HepG2 (cell line): ENCODE measurements around the gene SLIT3. TPM values are rescaled to one million over a fixed set of nuclear protein-coding genes. Genes with fewer than 3 reads are reported as not detected.

ENCODE experiments used
- ATAC-seq: fragments of 200-7000 bp; cut with Tn5 transposase; 3 replicates; pipeline ENCODE4 v1.9.1; 2020; ENCODE audit warnings: mild to moderate bottlenecking, moderate library complexity
- BruUV-seq: library from RNA; stranded (reverse); fragments of 400-500 nt; replicated peaks from 2 replicates; lab custom pipeline; 2021; lab: Mats Ljungman, UMichigan
- CTCF ChIA-PET: fragments of 300-600 bp; formaldehyde crosslinking; extraction: SDS; loops from one replicate; lab custom pipeline; 2021; ENCODE audit warnings: low total read pairs, inconsistent platforms, low intra/inter-chr PET ratio; lab: Yijun Ruan, JAX
- POLR2A ChIA-PET: fragments of 350-600 bp; sonication (Branson Sonifier 250); formaldehyde crosslinking; loops from one replicate; lab custom pipeline; 2020; ENCODE audit warnings: antibody characterized with exemption, inconsistent platforms; lab: Yijun Ruan, JAX
- DNase-seq: peaks from one replicate; pipeline ENCODE4 v3.0.0-alpha.2; 2015; ENCODE audit warnings: low spot score
- FAIRE-seq: peaks from 3 replicates; lab custom pipeline; 2011; peaks lifted over from hg19 to GRCh38; lab: Jason Lieb, UNC
- H2AFZ ChIP-seq: one replicate; pipeline ENCODE4 v1.6.1; 2011; ENCODE audit warnings: low read length, inconsistent platforms
- H3K27ac ChIP-seq: fragments of 300-600 bp; 3 replicates; pipeline ENCODE4 v1.8.0; 2011; ENCODE audit warnings: mixed run types, mild to moderate bottlenecking, mixed read lengths, low read length, inconsistent platforms; ENCODE audit not compliant: insufficient read depth; ENCODE audit errors: extremely low read length
- H3K27me3 ChIP-seq, 2 experiments: fragments of 200-600 bp in 1 of 2; 2 replicates in 1 of 2; 3 replicates in 1 of 2; pipeline versions ENCODE4 v1.6.0 to v1.8.0; 2011; ENCODE audit warnings: low read length in 2 of 2, mild to moderate bottlenecking in 2 of 2, moderate library complexity in 2 of 2, inconsistent platforms in 1 of 2; ENCODE audit not compliant: insufficient read depth in 2 of 2, control insufficient read depth in 1 of 2
- H3K36me3 ChIP-seq, 2 experiments: fragments of 200-600 bp in 1 of 2; replicated peaks in 1 of 2; 2 replicates in 1 of 2; 3 replicates in 1 of 2; pipeline versions ENCODE4 v1.5.1 to v1.8.0; 2011; ENCODE audit warnings: low read length in 2 of 2, inconsistent platforms in 1 of 2; ENCODE audit not compliant: insufficient read depth in 2 of 2, control insufficient read depth in 1 of 2
- H3K4me1 ChIP-seq: 2 replicates; pipeline ENCODE4 v1.5.1; 2012; ENCODE audit warnings: low read length, inconsistent platforms; ENCODE audit not compliant: insufficient read depth
- H3K4me2 ChIP-seq: 2 replicates; pipeline ENCODE4 v1.6.0; 2011; ENCODE audit warnings: low read depth, low read length, inconsistent platforms
- H3K4me3 ChIP-seq, 3 experiments: fragments of 200-600 bp in 1 of 3; sonication (generic), shearing (Covaris generic) in 1 of 3; replicated peaks in 1 of 3; 2 replicates each; pipeline ENCODE4 v1.5.1; 2011 to 2016; ENCODE audit warnings: low read length in 3 of 3, inconsistent platforms in 2 of 3, low read depth in 2 of 3, mild to moderate bottlenecking in 2 of 3, control low read depth in 1 of 3, mixed read lengths in 1 of 3; ENCODE audit not compliant: insufficient read depth in 1 of 3
- H3K79me2 ChIP-seq: one replicate; pipeline ENCODE4 v1.6.1; 2011; ENCODE audit warnings: low read length, inconsistent platforms; ENCODE audit not compliant: insufficient read depth
- H3K9ac ChIP-seq: 2 replicates; pipeline ENCODE4 v1.6.0; 2011; ENCODE audit warnings: mild to moderate bottlenecking, low read depth, low read length, inconsistent platforms; ENCODE audit not compliant: insufficient read depth
- H3K9me3 ChIP-seq: 2 replicates; pipeline ENCODE4 v1.5.1; 2012; ENCODE audit warnings: mild to moderate bottlenecking, low read length
- H4K20me1 ChIP-seq: 2 replicates; pipeline ENCODE4 v1.6.0; 2011; ENCODE audit warnings: inconsistent platforms, mild to moderate bottlenecking, low read length, moderate library complexity; ENCODE audit not compliant: insufficient read depth
- ARNT2 ChIP-seq: sonication (generic); formaldehyde crosslinking; IDR thresholded peaks from 2 replicates; pipeline ENCODE4 v1.8.0; 2022; ENCODE audit warnings: mild to moderate bottlenecking, low read depth, missing genetic modification reagents, moderate library complexity
- DPF2 ChIP-seq: sonication (generic); formaldehyde crosslinking; IDR thresholded peaks from 2 replicates; pipeline ENCODE4 v1.4.0; 2020; ENCODE audit warnings: mild to moderate bottlenecking, low read depth, missing genetic modification reagents, borderline replicate concordance
- MED1 ChIP-seq: sonication (generic); formaldehyde crosslinking; IDR thresholded peaks from 2 replicates; pipeline ENCODE4 v1.4.0; 2020; ENCODE audit warnings: missing genetic modification reagents
- NR2C2 ChIP-seq: sonication (generic); formaldehyde crosslinking; IDR thresholded peaks from 2 replicates; pipeline ENCODE4 v1.4.0; 2020; ENCODE audit warnings: missing genetic modification reagents, mild to moderate bottlenecking, moderate library complexity, borderline replicate concordance
- RXRB ChIP-seq: IDR thresholded peaks from 2 replicates; pipeline ENCODE4 v1.6.1; 2016; ENCODE audit warnings: borderline replicate concordance, missing genetic modification reagents, missing compliant biosample characterization
- SNAI1 ChIP-seq: sonication (generic); formaldehyde crosslinking; IDR thresholded peaks from 2 replicates; pipeline ENCODE4 v1.5.0; 2020; ENCODE audit warnings: mild to moderate bottlenecking, missing genetic modification reagents, borderline replicate concordance
- SRY ChIP-seq: sonication (generic); formaldehyde crosslinking; IDR thresholded peaks from 2 replicates; pipeline ENCODE4 v1.8.0; 2022; ENCODE audit warnings: mild to moderate bottlenecking, missing genetic modification reagents
- ZBTB39 ChIP-seq: sonication (generic); formaldehyde crosslinking; IDR thresholded peaks from 2 replicates; pipeline ENCODE4 v1.5.0; 2020; ENCODE audit warnings: missing genetic modification reagents
- ZNF44 ChIP-seq: sonication (generic); formaldehyde crosslinking; IDR thresholded peaks from 2 replicates; pipeline ENCODE4 v1.5.1; 2020; ENCODE audit warnings: mild to moderate bottlenecking, missing genetic modification reagents
- ZNF460 ChIP-seq: sonication (generic); formaldehyde crosslinking; IDR thresholded peaks from 2 replicates; pipeline ENCODE4 v1.5.1; 2020; ENCODE audit warnings: missing genetic modification reagents, mild to moderate bottlenecking, borderline replicate concordance
- ZNF570 ChIP-seq: sonication (generic); formaldehyde crosslinking; IDR thresholded peaks from 2 replicates; pipeline ENCODE4 v1.4.0; 2020; ENCODE audit warnings: mild to moderate bottlenecking, missing genetic modification reagents, borderline replicate concordance
- ZNF737 ChIP-seq: sonication (generic); formaldehyde crosslinking; IDR thresholded peaks from 2 replicates; pipeline ENCODE4 v1.5.0; 2020; ENCODE audit warnings: missing genetic modification reagents, mild to moderate bottlenecking, borderline replicate concordance
- WGBS: methylation state at CpG from one replicate; pipeline ENCODE4 v1.1.6; 2017; ENCODE audit warnings: low lambda C conversion rate; 5-methylcytosine and 5-hydroxymethylcytosine counted together
- in situ Hi-C: cut with HindIII; loops from 2 replicates; pipeline ENCODE4 v1.10.0; 2017; ENCODE audit warnings: low pct_unique_long_range_greater_than_20kb; ENCODE audit not compliant: extremely low pct_ligation_motif_present
- intact Hi-C: fragments of 100-400 bp; cut with micrococcal nuclease; formaldehyde crosslinking; loops from one replicate; pipeline ENCODE4 v1.10.0; 2022; ENCODE audit not compliant: unreplicated experiment
- polyA plus RNA-seq, 8 experiments: library from polyadenylated mRNA; depleted of rRNA in 3 of 8; stranded (reverse) in 7 of 8; unstranded in 1 of 8; fragments of >200 nt; fragmentation: Illumina TruSeq in 4 of 8; extraction: Trizol in 4 of 8; gene quantifications; 2 replicates each; pipeline versions ENCODE4 v1.2.1 to v1.2.3, GENCODE V29; 2011 to 2016; ENCODE audit warnings: low read depth in 4 of 8, missing spikeins in 1 of 8, mixed read lengths in 1 of 8; ENCODE audit not compliant: insufficient read depth in 1 of 8
- total RNA-seq, 5 experiments: library from RNA; depleted of rRNA; stranded (reverse); fragments of >200 nt; fragmentation: Illumina TruSeq; extraction: Trizol; gene quantifications; 2 replicates each; pipeline ENCODE4 v1.2.3, GENCODE V29; 2016; ENCODE audit warnings: low read depth in 1 of 5
- TF ChIP-seq, protein P1 (sequence below): sonication (generic); formaldehyde crosslinking; IDR thresholded peaks from 2 replicates; pipeline ENCODE4 v1.4.0; 2020; ENCODE audit warnings: mild to moderate bottlenecking, missing genetic modification reagents
- TF ChIP-seq, protein P2 (sequence below): sonication (generic); formaldehyde crosslinking; IDR thresholded peaks from 2 replicates; pipeline ENCODE4 v1.8.0; 2022; ENCODE audit warnings: mild to moderate bottlenecking, missing genetic modification reagents
- TF ChIP-seq, protein P3 (sequence below): sonication (generic); formaldehyde crosslinking; IDR thresholded peaks from 2 replicates; pipeline ENCODE4 v1.5.0; 2020; ENCODE audit warnings: mild to moderate bottlenecking, missing genetic modification reagents

SLIT3 gene
- total and polyA plus RNA-seq, 2 of the 13 experiments (the other 11 are each of a cell fraction or from before 2014, with no cell fraction given): not detected

DNA sequence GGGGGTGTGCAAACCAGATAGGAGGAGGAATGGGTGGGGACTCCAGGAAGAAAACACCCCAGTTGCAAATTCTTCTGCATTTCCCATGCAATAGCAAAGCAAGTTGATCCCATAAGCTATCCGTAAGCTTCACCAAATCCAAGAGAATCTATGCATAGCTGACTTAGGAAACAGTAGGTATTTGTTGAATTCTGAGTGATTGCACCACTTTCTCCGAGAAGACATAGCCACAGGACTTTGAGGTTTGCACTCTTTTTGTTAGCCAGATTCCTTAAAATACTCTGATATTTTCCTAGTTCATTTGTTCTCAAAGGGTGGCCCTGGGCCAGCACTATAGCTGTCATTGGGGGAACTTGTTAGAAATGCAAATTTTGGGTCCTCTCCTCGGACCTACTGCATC lies 271.9 kb downstream of the SLIT3 start:
- 0% methylated on average over 3 of the region's 3 CpGs for WGBS
- no peak overlapping the region for H3K4me3 ChIP-seq
- H3K79me2 ChIP-seq: no peaks in the 10 kb centered on the region
- in situ Hi-C loops: no loop called here
- DNase-seq (no peak), ATAC-seq (no peak), FAIRE-seq (no peak)
- no peaks in the 10 kb centered on the region for H4K20me1 ChIP-seq
- intact Hi-C loops: no loop called here
- H3K4me1 ChIP-seq: no peaks in the 10 kb centered on the region
- H3K4me2 ChIP-seq: no peak overlapping the region
- H3K27me3 ChIP-seq: peaks cover 0 to 6% of the 10 kb centered on the region in 2 experiments; a peak in 1 of 5 replicates
- no peak for TF ChIP-seq NR2C2 (CRISPR knock-in tag)
- no peak for TF ChIP-seq ZBTB39 (CRISPR knock-in tag)
- no peak for TF ChIP-seq SRY
- no peak for TF ChIP-seq SNAI1
- no peak for TF ChIP-seq ARNT2 (CRISPR knock-in tag)
- TF ChIP-seq, protein P1, sequence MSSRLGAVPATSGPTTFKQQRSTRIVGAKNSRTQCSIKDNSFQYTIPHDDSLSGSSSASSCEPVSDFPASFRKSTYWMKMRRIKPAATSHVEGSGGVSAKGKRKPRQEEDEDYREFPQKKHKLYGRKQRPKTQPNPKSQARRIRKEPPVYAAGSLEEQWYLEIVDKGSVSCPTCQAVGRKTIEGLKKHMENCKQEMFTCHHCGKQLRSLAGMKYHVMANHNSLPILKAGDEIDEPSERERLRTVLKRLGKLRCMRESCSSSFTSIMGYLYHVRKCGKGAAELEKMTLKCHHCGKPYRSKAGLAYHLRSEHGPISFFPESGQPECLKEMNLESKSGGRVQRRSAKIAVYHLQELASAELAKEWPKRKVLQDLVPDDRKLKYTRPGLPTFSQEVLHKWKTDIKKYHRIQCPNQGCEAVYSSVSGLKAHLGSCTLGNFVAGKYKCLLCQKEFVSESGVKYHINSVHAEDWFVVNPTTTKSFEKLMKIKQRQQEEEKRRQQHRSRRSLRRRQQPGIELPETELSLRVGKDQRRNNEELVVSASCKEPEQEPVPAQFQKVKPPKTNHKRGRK (CRISPR knock-in tag): no peak
- TF ChIP-seq RXRB (CRISPR knock-in tag): no peak
- TF ChIP-seq, protein P2, sequence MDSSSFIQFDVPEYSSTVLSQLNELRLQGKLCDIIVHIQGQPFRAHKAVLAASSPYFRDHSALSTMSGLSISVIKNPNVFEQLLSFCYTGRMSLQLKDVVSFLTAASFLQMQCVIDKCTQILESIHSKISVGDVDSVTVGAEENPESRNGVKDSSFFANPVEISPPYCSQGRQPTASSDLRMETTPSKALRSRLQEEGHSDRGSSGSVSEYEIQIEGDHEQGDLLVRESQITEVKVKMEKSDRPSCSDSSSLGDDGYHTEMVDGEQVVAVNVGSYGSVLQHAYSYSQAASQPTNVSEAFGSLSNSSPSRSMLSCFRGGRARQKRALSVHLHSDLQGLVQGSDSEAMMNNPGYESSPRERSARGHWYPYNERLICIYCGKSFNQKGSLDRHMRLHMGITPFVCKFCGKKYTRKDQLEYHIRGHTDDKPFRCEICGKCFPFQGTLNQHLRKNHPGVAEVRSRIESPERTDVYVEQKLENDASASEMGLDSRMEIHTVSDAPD (CRISPR knock-in tag): no peak
- TF ChIP-seq ZNF44 (CRISPR knock-in tag): no peak
- TF ChIP-seq DPF2 (CRISPR knock-in tag): no peak
- TF ChIP-seq ZNF570 (CRISPR knock-in tag): no peak
- no peak for TF ChIP-seq ZNF460 (CRISPR knock-in tag)
- TF ChIP-seq ZNF737 (CRISPR knock-in tag): no peak
- TF ChIP-seq MED1 (CRISPR knock-in tag): no peak
- TF ChIP-seq, protein P3, sequence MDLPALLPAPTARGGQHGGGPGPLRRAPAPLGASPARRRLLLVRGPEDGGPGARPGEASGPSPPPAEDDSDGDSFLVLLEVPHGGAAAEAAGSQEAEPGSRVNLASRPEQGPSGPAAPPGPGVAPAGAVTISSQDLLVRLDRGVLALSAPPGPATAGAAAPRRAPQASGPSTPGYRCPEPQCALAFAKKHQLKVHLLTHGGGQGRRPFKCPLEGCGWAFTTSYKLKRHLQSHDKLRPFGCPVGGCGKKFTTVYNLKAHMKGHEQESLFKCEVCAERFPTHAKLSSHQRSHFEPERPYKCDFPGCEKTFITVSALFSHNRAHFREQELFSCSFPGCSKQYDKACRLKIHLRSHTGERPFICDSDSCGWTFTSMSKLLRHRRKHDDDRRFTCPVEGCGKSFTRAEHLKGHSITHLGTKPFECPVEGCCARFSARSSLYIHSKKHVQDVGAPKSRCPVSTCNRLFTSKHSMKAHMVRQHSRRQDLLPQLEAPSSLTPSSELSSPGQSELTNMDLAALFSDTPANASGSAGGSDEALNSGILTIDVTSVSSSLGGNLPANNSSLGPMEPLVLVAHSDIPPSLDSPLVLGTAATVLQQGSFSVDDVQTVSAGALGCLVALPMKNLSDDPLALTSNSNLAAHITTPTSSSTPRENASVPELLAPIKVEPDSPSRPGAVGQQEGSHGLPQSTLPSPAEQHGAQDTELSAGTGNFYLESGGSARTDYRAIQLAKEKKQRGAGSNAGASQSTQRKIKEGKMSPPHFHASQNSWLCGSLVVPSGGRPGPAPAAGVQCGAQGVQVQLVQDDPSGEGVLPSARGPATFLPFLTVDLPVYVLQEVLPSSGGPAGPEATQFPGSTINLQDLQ (CRISPR knock-in tag): no peak
- ChIA-PET CTCF (no interaction called here), POLR2A (no interaction called here)
- H3K36me3 ChIP-seq: no peaks in the 10 kb centered on the region
- no peaks in the 10 kb centered on the region for H3K9me3 ChIP-seq
- no TSS peak for BruUV-seq
- no peak overlapping the region for H3K9ac ChIP-seq
- no peak overlapping the region for H3K27ac ChIP-seq
- H2AFZ ChIP-seq: no peak overlapping the region
